HG02610 (cell line): ENCODE data around the gene TUBA8.
"Not testable (repeated sequence)": the region's sequence is repeated elsewhere in the genome, so short reads cannot be mapped to it uniquely, and the experiment has no call there.

Source experiments
- ATAC-seq: cut with Tn5 transposase; IDR thresholded peaks from one replicate; pipeline ENCODE4 v1.9.1; 2021; ENCODE audit warnings: mild to moderate bottlenecking, moderate library complexity; ENCODE audit not compliant: unreplicated experiment

The TUBA8 gene

DNA sequence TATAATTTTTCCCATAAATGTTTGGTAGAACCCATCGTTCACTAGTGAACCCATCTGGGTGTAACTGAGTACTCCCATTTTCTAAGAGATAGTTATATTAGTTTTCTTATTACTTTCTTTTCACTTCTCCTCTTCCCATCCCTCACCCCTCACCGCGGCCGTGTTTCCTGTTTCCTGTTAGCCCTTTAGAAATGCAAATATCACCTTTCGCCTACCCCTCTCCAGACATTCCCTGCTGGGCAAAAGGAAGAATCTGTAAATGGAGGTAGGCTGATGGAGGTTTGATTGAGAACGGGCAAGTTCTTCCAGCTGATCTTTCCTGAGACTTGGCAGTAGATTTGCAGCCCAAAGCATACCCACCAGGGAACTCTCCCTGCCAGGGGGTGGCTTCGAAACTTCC, 54.7 kb downstream of the TUBA8 start:
- ATAC-seq, result not testable (repeated sequence)

DNA sequence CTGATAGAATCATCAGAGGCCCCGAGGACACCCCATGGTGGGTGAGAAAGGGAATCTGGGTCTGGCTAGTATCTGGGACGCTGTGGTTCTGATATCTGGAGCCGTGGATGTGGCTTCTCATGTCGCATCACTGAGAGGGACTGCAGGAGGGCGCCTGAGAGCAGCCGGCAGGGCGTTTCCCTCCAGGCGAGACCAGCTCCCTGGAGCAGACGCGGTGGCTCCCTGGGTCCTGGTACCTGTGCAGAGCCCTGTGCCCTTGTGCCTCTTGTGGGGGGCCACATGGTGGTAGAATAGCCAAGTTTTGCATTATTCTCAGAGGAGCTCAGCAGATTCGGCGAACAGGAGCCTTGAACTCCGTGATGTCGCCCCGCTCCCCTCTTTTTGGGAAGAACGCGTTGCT, 59.7 kb downstream of the TUBA8 start:
- not testable (repeated sequence) for ATAC-seq

DNA sequence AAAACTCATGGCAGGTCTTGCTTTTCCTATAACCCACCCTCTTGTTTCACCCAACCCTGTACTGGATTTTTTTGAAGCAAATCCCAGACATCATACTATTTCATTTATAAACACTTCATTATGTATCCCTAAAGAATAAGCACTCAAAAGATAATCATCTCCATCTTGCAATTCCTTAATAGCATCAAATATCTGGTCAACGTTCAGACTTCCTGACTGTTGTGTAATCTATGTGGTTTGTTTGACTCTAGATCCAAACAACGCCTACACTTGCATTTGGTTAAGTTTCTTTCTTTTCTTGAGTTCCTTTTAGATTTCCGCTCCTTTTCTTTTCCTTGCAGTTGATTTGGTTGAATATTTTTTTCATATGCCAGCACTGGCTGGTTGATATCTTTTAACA, 61.6 kb downstream of the TUBA8 start:
- ATAC-seq, result not testable (repeated sequence)

DNA sequence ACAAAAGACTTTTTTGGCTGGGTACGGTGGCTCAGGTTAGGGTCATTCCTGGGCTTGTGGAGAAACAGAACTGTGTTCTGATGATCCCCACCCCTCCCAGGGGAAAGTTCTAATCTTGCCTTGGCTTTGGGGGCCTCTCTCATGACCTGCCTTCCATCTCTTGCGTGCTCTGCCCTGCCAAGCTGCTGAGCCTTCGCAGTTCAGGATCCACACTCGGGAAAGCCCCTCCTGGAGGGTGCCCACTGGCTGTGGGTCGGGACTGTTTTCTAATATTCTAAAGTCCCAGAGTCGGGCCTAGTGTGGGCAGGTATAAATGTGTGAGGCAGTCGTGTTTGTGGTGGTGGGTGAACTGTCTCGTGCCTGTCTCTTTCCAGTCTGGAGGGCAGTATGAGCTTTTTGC, 62.2 kb downstream of the TUBA8 start:
- not testable (repeated sequence) for ATAC-seq

DNA sequence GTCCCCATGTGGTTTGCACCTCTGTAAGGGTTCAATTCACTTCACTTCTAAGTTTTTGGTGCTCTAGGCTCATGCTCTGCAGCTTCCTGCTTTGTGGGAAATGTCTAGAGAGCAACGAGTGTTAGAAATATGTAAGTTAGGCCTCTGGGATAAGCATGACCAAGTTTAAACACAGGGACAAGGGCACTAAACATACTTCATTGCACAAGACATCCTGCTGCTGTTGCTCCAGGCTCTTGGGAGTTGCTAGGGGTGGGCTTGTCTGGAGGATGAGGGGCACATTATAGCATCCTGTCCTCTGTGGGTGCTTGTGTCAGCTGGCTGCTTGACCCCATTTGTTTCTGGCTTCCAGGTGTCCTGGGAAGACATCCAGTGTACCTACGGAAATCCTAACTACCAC, 62.8 kb downstream of the TUBA8 start:
- not testable (repeated sequence) for ATAC-seq
